ENCODE measurements around the gene KIF4A. TPM values are rescaled to one million over a fixed set of nuclear protein-coding genes. Genes with fewer than 3 reads are reported as not detected.

The KIF4A gene
- total RNA-seq, 1 experiment from 2014 or later = 35.8 TPM

DNA sequence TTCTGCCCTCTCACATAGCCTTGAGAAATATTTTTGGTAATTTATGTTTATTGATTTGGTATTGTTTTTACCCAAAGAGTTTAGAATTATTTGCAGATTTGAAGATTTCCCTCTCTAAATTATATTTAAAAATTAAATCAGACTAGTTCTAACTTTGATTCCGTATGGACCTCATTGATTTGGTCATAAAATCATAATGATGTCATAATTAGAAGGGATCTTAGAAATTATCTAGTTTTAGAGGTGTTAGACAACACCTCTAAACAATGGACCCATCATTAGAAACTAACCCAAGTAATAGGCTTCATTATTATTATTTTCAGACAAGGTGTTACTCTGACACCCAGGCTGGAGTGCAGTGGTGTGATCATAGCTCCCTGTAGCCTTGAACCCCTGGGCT is 178.8 kb downstream of the KIF4A start:
- peaks cover 24% of the 10 kb centered on the region for H3K79me2 ChIP-seq (ENCODE audit: low read length)
- ChIA-PET POLR2A (ENCODE audit: unreplicated experiment) (no interaction called here), CTCF (no interaction called here)
- no peaks in the 10 kb centered on the region for H3K9me3 ChIP-seq (ENCODE audit: low read length)
- H3K36me3 ChIP-seq (ENCODE audit: low read depth, low read length) = no peaks in the 10 kb centered on the region
- H3K9me2 ChIP-seq (replicated peaks; ENCODE audit: low read length) = no peaks in the 10 kb centered on the region
- no peaks in the 10 kb centered on the region for H4K20me1 ChIP-seq (ENCODE audit: low read length)
- intact Hi-C loops (cut with micrococcal nuclease) = no loop called here
- no peak overlapping the region for H2AFZ ChIP-seq (ENCODE audit: low read length)
- no peaks in the 10 kb centered on the region for H3F3A ChIP-seq (ENCODE audit: low read length, unreplicated experiment)
- H3K4me2 ChIP-seq (ENCODE audit: low read length) = no peak overlapping the region
- H3K27me3 ChIP-seq (ENCODE audit: low read length) = no peaks in the 10 kb centered on the region
- TF ChIP-seq, protein P1, sequence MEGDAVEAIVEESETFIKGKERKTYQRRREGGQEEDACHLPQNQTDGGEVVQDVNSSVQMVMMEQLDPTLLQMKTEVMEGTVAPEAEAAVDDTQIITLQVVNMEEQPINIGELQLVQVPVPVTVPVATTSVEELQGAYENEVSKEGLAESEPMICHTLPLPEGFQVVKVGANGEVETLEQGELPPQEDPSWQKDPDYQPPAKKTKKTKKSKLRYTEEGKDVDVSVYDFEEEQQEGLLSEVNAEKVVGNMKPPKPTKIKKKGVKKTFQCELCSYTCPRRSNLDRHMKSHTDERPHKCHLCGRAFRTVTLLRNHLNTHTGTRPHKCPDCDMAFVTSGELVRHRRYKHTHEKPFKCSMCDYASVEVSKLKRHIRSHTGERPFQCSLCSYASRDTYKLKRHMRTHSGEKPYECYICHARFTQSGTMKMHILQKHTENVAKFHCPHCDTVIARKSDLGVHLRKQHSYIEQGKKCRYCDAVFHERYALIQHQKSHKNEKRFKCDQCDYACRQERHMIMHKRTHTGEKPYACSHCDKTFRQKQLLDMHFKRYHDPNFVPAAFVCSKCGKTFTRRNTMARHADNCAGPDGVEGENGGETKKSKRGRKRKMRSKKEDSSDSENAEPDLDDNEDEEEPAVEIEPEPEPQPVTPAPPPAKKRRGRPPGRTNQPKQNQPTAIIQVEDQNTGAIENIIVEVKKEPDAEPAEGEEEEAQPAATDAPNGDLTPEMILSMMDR (conservative IDR thresholded peaks at IDR 0.05; ENCODE audit: low read depth, low read length) = no peak
- no peak for TF ChIP-seq EZH2 (IDR thresholded peaks at IDR 0.05; ENCODE audit: low read length, unreplicated experiment)
- no peak for TF ChIP-seq EZH2phosphoT487 (IDR thresholded peaks at IDR 0.05; ENCODE audit: borderline replicate concordance, low read length)
- no peak overlapping the region for H3K9ac ChIP-seq (ENCODE audit: low read length)
- ATAC-seq (no peak), DNase-seq (no peak)
- peaks cover 12% of the 10 kb centered on the region for H3K4me1 ChIP-seq (ENCODE audit: insufficient read depth, low read length)
- H3K4me3 ChIP-seq (ENCODE audit: low read length) = no peak overlapping the region
- H3K27ac ChIP-seq (ENCODE audit: low read length) = no peak overlapping the region
- no TSS peak for BruUV-seq (replicated peaks)

Other genes starting within 250 kb of the KIF4A start
- not detected in 2 replicates for gene AWAT2, start 240.2 kb upstream of the KIF4A start, total RNA-seq (2014; rRNA removed)
- gene OTUD6A, start 227.6 kb upstream of the KIF4A start, total RNA-seq (2014; rRNA removed) = not detected in 2 replicates
- gene IGBP1, start 156.7 kb upstream of the KIF4A start, total RNA-seq (2014; rRNA removed) = 43.0 and 51.1 TPM in 2 replicates
- gene DGAT2L6, start 112.6 kb upstream of the KIF4A start, total RNA-seq (2014; rRNA removed) = not detected in 2 replicates
- gene AWAT1, start 55.4 kb upstream of the KIF4A start, total RNA-seq (2014; rRNA removed) = not detected in 2 replicates
- gene P2RY4, start 29.9 kb upstream of the KIF4A start, total RNA-seq (2014; rRNA removed) = 0.62 TPM in 1 of 2 replicates, not detected in the other
- not detected in 2 replicates for gene ARR3, start 21.8 kb upstream of the KIF4A start, total RNA-seq (2014; rRNA removed)
- not detected in 2 replicates for gene RAB41, start 7.9 kb upstream of the KIF4A start, total RNA-seq (2014; rRNA removed)
- 69.5 and 83.0 TPM in 2 replicates for gene PDZD11, start 177 bp upstream of the KIF4A start, total RNA-seq (2014; rRNA removed)
- 0.04 TPM in 1 of 2 replicates, not detected in the other for gene GDPD2, start 133.2 kb downstream of the KIF4A start, total RNA-seq (2014; rRNA removed)
- 26.4 and 32.7 TPM in 2 replicates for gene DLG3, start 154.7 kb downstream of the KIF4A start, total RNA-seq (2014; rRNA removed)

Data from PC-3 (cell line).